Activated CD8-positive, alpha-beta memory T cell treated with anti-CD3 and anti-CD28 coated beads, Interleukin-2, amount 50 U/mL, for 48 hours (primary cell): ENCODE measurements around the gene EDN3.

Experiments
- DNase-seq: peaks from one replicate; pipeline ENCODE4 v3.0.0-alpha.2; 2020

Gene EDN3

DNA sequence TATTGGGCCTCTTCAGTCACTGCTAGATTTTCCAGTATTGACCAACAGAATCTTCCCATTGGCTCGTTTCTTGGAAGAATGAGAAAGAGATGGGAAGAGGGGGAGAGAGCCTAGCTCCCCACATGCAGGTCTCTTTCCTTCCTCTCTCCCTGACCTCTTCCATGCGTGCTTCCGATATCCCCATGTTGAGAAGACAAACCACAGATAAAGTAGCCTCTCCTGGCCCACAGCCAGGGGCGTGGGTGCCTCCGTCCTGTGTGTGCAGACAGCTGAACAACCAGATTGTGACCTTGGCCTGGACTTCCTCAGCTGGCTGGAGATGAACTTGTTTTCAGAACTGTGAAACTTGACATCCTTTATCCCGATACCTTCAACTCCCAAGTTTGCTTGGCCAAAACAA lies 71.0 kb downstream of the EDN3 start:
- DNase-seq, result no peak

DNA sequence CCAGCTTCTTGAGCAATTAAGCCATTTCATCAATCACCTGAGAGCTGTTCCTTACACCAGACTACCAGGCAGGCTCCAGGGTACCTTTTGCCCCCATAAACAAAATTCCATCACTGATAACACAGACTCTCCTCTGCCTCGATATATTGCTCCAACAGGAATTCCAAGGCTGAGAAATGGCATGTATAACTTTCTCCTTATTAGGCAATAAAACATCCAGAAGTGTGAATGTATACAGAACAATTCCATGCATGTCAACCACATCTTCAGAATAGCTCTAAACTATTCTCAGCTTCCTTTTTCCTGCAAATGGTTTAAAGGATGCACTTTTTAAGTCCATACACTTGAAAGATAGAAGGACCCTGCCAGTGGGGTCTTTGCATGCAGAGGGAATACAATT lies 73.8 kb downstream of the EDN3 start:
- DNase-seq, result no peak

DNA sequence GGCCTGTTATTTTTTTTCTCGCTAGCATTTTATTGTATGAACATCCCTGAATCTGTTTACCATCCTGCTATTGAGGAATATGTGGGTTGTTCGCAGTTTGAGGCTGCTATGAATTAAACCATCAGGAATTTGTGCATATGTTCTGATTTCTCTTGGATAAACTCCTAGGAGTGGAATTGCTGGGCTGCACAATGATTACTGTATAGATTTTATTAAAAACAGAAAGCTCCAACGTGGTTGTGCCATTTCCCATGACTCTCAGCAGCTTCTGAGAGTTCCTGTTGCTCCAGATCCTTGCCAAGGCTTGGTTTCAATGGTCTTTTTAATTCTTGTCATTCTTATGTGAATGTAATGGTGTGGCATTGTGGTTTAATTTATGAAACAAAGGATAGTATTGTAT lies 75.1 kb downstream of the EDN3 start:
- no peak for DNase-seq
